Measurements from ENCODE around the gene CLIP4.
A peak's percentile ranks its signal among the peaks of the same experiment; 100 is the strongest.
"Not testable (repeated sequence)": the region's sequence is repeated elsewhere in the genome, so short reads cannot be mapped to it uniquely, and the experiment has no call there.

Gene CLIP4

DNA sequence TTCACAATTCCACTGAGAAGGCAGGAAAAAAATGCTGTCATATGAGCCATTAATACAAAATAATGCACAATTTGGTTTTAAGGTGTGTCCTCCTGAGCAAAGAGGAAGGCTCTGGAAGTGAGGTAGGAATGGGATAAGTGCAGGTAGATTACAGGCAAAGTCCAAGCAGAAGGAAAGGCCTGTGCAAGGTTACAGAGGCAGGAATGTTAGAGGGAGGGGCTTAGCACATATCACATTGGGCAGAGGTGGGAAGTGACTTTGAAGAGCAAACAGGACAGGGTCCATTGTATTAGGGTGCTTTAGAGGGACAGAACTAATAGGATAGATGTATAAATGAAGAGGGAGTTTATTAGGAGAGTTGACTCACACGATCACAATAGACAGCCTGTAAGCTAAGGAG lies 14.7 kb upstream of the CLIP4 start:
- DNase-seq, result no peak

- DNase-seq, result no peak
Observed at GRCh38 chr2:29104688-29105087, 10.5 kb upstream of the CLIP4 start.

GRCh38 chr2:29105375-29105774 lies 9.8 kb upstream of the CLIP4 start:
- no peak for DNase-seq

- DNase-seq, result no peak
Observed at GRCh38 chr2:29106256-29106655, 9.0 kb upstream of the CLIP4 start.

- DNase-seq, result no peak
Observed at GRCh38 chr2:29106980-29107388, 8.2 kb upstream of the CLIP4 start.

- not testable (repeated sequence) for DNase-seq
Observed at GRCh38 chr2:29107547-29107946, 7.7 kb upstream of the CLIP4 start.

DNA sequence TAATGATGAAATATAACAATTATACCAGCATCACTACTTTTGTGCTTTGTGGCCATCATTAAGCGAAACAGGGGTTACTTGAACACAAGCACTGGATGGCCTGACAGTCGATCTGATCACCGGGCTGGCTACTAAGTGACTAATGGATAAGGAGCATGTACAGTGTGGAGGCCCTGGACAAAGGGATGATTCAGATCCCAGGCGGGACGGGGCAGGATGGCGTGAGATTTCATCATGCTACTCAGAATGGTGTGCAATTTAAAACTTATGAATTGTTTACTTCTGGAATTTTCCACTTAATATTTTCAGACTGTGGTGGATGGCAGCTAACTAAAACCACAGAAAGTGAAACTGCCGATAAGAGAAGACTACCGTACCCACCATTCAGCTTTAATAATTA lies 7.0 kb upstream of the CLIP4 start:
- DNase-seq, result no peak

- no peak for DNase-seq
Observed at GRCh38 chr2:29109246-29109645, 6.0 kb upstream of the CLIP4 start.

DNA sequence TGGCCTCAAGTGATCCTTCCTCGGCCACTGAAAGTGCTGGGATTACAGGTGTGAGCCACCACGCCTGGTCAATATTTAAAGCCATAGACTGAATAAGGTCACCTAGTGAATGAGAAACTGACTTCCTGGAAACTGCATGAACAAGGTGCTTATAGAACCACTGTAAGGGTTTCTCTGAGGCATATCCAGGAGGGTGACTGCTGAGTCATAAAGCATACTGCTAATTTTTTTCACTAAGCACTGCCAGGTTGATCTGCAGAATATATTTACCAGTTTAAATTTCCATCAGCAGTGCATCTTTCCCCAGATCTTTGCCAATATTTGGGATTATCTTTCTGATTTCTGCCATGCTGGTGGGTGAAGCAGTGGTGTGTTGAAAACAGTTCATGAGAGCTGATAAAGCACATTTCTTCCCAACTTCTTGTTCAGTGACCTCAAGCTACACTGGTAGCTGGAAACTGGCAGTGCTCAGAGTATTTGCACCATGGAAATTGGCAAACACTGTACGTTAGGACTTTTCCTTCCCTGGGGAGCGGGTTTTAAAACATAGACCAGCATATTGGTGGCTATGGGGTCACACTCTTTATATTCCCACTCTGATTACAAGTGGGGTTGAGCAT lies 4.2 kb upstream of the CLIP4 start:
- no peak for DNase-seq

GRCh38 chr2:29112379-29112778 lies 2.8 kb upstream of the CLIP4 start:
- no peak for DNase-seq

GRCh38 chr2:29113027-29113686 lies 2.1 kb upstream of the CLIP4 start:
- DNase-seq, result no peak

DNA sequence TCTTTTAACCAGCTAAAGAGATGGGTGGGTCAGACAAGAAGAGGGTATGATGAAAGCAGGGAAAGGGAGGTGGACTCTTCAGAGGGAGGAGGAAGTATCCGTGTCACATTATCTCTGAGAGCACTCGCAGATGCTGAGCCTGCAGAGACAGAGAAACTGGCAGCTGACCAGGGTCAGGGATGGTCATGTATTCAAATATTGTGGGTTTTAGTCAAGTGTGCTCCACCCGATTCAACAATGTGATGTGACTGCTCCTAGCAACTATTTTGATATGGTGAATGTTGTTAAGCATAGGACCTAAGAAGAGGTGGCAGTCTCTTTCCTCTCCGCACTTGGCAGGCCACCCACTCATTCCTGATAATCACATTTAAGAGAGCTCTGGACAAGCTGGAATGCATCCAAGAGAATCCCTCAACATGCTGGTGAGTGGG lies 1.3 kb upstream of the CLIP4 start:
- no peak for DNase-seq

DNA sequence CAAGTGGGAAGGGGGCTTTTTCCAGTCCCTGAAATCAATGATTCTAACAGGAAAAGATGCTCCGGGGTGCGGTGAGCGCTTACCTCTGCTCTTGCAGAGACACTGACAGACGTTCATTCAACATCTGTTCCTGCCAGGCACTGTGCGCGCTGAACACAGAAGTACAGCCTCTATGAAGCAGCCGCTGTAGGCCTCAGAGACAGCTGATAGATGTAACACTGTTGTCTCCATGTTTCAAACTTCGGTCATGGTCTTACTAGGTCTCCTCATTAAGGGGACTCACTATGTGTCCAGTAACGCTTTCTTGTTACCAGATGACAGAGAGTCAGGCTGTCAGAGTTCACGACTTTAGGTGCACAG lies 649 bp upstream of the CLIP4 start:
- DNase-seq, result no peak

- DNase-seq, result peak; percentile 72
Observed at GRCh38 chr2:29115797-29116781, 874 bp downstream of the CLIP4 start.

DNA sequence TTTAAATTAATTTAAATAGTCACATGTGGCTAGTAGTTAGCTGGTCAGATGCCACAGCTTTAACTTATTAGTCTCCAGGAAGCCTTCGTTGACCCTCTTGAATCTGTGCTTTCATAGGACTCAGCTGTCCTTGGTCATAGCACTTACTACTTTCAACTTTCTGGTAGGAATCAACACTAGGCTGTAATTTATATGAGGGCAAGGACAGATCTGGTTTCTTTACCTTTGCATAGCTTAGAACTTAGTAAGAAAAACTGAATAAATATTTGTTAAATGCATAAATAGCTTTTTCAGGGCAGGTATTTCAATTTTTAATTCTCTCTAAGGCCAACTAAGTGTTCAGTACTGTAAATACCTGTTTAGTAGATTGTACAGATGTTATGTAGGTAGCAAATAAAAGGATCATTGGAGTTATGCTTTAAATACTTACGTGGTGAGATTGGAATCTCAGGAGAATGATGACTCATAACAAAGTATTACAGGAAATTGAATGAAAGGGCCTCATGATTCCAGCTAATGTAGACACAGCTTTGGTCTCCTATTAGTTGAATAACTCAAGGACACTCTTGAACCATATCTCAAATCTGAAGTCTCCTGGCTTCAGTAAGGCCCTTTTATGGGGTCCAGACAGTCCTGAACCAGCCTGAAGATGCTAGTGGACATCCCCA lies 2.6 kb downstream of the CLIP4 start:
- DNase-seq, result no peak

GRCh38 chr2:29119211-29119610 lies 4.0 kb downstream of the CLIP4 start:
- DNase-seq, result no peak

- DNase-seq, result no peak
Observed at GRCh38 chr2:29120846-29121245, 5.6 kb downstream of the CLIP4 start.

DNA sequence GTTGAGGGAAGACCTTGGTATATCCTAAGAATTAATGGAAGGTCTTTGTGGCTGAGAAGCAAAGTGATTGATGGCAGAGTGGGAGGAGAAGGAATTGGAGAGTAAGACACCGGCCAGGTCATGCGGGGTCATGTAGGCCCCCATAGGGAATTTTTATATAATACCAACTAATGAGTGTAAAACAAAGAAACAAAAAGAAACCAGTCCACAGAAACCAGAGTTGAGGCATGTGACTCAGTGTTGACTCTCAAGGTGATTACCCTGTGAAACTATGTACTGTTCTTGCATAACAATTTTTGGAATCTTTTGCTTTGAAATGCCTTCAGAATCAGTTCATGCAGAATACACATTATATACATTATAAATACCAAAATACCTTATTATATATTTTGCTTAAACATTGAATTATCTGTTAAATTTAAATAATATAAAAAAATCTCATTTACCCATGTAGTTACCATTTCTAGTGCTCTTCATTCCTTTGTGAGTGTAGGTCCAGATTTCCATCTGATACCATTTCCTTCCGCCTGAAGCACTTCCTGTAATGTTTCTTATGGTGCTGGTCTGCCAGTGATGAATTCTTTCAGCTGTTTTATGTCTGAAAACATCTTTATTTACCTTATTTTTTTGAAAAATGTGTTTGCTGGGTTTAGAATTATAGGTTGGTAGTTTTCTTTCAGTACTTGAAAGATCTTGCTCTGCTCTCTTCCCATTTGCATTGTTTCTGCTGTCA lies 8.6 kb downstream of the CLIP4 start:
- peak; percentile 22 for DNase-seq

- no peak for DNase-seq
Observed at GRCh38 chr2:29124504-29124903, 9.3 kb downstream of the CLIP4 start.

DNA sequence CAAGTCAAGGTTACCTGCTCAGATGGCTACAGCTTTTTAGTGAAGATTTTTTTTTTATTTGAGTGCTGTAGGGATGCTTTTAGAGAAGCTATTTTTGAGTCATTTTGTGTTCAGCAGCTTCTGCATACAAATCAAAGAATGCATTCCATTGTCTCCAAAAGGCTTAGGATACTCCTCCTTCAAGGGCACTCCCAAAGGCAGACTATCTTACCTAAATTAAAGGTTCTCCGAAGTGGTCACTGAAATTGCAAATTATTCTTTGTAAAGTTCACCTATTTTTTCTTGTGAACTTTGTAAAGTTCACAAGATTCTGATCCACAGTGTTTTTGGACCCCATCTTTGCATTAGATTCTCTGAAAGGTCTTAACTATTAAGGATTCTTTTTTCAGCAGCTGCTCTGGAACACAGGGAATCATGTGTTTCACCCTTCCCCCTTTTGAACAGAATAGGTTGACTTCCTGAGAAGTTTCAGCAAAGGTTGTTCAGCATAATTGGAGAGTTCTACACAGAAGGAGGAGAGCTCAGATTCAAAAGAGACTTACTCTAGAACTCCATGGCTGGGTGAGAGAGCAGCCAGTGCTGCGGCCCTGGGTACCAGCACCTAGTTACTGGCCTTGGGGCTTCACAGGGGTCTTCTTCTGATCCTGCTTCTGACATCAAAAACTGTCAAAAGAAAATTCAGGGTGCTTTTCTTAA lies 14.5 kb downstream of the CLIP4 start:
- DNase-seq, result no peak

- DNase-seq, result peak; percentile 47
Observed at GRCh38 chr2:29130295-29130694, 15.1 kb downstream of the CLIP4 start.

DNA sequence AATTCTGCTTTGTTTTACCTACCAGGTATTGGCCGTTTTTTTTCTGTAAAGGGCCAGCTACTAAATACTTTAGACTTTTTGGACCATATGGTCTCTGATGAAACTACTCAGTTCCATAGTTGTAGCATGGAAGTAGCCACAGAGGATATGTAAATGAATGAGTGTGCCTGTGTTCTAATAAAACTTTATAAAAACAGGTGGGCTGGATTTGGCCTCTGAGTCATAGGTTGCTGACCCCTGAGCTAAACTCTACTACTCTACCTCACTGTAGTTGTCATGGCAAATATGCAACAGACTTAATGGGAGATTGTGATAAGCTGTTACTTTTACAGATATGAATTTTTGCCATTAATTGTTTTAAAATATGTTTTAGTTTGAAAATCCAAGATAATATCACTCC lies 19.7 kb downstream of the CLIP4 start:
- no peak for DNase-seq
